ENCODE results near the gene SF3B2.

DNA sequence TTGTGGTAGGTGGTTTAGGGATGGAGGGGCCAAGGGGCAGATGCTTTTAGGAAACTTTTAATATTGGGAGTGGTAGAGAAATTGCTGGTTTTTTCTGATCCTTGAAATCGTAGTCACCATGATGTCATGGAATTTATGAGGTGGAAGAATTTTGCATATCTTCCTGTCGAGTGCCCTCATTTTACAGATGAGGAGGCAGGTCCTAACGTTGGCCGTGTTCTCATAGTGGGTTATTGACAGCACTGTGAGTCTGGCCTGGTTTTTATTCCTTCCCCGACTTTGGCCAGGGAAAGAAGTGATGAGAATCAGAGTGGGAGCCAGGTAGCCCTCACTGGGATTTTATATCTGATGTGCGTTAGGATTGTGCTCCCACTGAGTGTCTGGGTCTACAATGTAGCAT lies 9.1 kb downstream of the SF3B2 start:
- TF ChIP-seq, protein P1, sequence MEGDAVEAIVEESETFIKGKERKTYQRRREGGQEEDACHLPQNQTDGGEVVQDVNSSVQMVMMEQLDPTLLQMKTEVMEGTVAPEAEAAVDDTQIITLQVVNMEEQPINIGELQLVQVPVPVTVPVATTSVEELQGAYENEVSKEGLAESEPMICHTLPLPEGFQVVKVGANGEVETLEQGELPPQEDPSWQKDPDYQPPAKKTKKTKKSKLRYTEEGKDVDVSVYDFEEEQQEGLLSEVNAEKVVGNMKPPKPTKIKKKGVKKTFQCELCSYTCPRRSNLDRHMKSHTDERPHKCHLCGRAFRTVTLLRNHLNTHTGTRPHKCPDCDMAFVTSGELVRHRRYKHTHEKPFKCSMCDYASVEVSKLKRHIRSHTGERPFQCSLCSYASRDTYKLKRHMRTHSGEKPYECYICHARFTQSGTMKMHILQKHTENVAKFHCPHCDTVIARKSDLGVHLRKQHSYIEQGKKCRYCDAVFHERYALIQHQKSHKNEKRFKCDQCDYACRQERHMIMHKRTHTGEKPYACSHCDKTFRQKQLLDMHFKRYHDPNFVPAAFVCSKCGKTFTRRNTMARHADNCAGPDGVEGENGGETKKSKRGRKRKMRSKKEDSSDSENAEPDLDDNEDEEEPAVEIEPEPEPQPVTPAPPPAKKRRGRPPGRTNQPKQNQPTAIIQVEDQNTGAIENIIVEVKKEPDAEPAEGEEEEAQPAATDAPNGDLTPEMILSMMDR (IDR thresholded peaks at IDR 0.05): no peak
- no peak for TF ChIP-seq POLR2A (IDR thresholded peaks at IDR 0.05)
